IMR-90 (cell line): Measurements from ENCODE around the gene CATSPER1.

Experiments
- CEBPB ChIP-seq: IDR thresholded peaks from 2 replicates; pipeline ENCODE4 v1.6.1; 2012; ENCODE audit warnings: low read depth, low read length, improper control_type of control experiment
- CHD1 ChIP-seq: IDR thresholded peaks from 2 replicates; pipeline ENCODE4 v1.6.1; 2012; ENCODE audit warnings: low read depth, low read length, improper control_type of control experiment
- FOS ChIP-seq: fragments of 150-350 bp; IDR thresholded peaks from 2 replicates; pipeline ENCODE4 v1.6.1; 2016; ENCODE audit warnings: low read depth, low read length
- MAFK ChIP-seq: IDR thresholded peaks from 2 replicates; pipeline ENCODE4 v1.6.1; 2012; ENCODE audit warnings: low read depth, low read length, improper control_type of control experiment
- MAZ ChIP-seq: IDR thresholded peaks from 2 replicates; pipeline ENCODE4 v1.6.1; 2012; ENCODE audit warnings: low read depth, mild to moderate bottlenecking, low read length, improper control_type of control experiment, moderate library complexity, borderline replicate concordance
- MXI1 ChIP-seq: IDR thresholded peaks from 2 replicates; pipeline ENCODE4 v1.6.1; 2012; ENCODE audit warnings: low read depth, mild to moderate bottlenecking, low read length, moderate library complexity, borderline replicate concordance
- POLR2A ChIP-seq: IDR thresholded peaks from 2 replicates; pipeline ENCODE4 v1.6.1; 2012; ENCODE audit warnings: mild to moderate bottlenecking, low read depth, low read length
- RAD21 ChIP-seq: IDR thresholded peaks from 2 replicates; pipeline ENCODE4 v1.6.1; 2012; ENCODE audit warnings: low read length, improper control_type of control experiment
- RCOR1 ChIP-seq: IDR thresholded peaks from 2 replicates; pipeline ENCODE4 v1.6.1; 2012; ENCODE audit warnings: mild to moderate bottlenecking, low read length, improper control_type of control experiment; ENCODE audit not compliant: insufficient replicate concordance
- RFX5 ChIP-seq: IDR thresholded peaks from 2 replicates; pipeline ENCODE4 v1.8.0; 2012; ENCODE audit warnings: low read depth, mild to moderate bottlenecking, low read length, moderate library complexity
- SMC3 ChIP-seq: fragments of 150-350 bp; IDR thresholded peaks from 2 replicates; pipeline ENCODE4 v1.6.1; 2016; ENCODE audit warnings: low read depth, mild to moderate bottlenecking, antibody characterized with exemption, low read length, moderate library complexity
- TF ChIP-seq, protein P1 (sequence below): conservative IDR thresholded peaks from 2 replicates; pipeline ENCODE4 v1.5.1; 2012; ENCODE audit warnings: mild to moderate bottlenecking, low read depth, low read length, improper control_type of control experiment
- TF ChIP-seq, protein P2 (sequence below): fragments of 150-350 bp; IDR thresholded peaks from 2 replicates; pipeline ENCODE4 v1.6.1; 2017; ENCODE audit warnings: mild to moderate bottlenecking, antibody characterized with exemption, low read length, low read depth
- TF ChIP-seq, protein P3 (sequence below): fragments of 150-350 bp; IDR thresholded peaks from 2 replicates; pipeline ENCODE4 v1.6.1; 2016; ENCODE audit warnings: low read depth, mild to moderate bottlenecking, low read length, moderate library complexity, borderline replicate concordance

DNA sequence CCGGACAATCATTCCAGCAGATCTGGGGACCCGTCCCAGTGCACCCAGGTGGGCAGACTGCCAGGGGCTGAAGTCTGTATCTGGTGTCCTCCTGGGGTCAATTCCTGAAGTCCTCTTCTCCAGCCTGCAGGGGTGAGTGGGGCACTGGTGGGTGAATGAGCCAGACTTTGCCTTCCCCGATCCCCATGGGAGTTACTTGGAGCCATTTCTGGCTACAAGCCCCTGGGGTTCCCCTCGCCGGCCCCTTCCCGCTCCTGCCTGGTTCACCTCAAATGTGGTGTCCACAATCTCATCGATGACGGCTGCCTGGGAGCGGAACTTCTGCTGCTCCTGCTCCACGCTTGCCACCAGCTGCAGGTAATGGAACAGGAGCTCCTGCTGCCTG is 9.5 kb downstream of the CATSPER1 start:
- TF ChIP-seq MAFK (no peak), RAD21 (no peak), MAZ (no peak), RFX5 (no peak), MXI1 (no peak), FOS (no peak), POLR2A (no peak), RCOR1 (no peak), CHD1 (no peak), CEBPB (no peak), SMC3 (no peak)
- TF ChIP-seq, protein P1, sequence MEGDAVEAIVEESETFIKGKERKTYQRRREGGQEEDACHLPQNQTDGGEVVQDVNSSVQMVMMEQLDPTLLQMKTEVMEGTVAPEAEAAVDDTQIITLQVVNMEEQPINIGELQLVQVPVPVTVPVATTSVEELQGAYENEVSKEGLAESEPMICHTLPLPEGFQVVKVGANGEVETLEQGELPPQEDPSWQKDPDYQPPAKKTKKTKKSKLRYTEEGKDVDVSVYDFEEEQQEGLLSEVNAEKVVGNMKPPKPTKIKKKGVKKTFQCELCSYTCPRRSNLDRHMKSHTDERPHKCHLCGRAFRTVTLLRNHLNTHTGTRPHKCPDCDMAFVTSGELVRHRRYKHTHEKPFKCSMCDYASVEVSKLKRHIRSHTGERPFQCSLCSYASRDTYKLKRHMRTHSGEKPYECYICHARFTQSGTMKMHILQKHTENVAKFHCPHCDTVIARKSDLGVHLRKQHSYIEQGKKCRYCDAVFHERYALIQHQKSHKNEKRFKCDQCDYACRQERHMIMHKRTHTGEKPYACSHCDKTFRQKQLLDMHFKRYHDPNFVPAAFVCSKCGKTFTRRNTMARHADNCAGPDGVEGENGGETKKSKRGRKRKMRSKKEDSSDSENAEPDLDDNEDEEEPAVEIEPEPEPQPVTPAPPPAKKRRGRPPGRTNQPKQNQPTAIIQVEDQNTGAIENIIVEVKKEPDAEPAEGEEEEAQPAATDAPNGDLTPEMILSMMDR = no peak
- TF ChIP-seq, protein P2, sequence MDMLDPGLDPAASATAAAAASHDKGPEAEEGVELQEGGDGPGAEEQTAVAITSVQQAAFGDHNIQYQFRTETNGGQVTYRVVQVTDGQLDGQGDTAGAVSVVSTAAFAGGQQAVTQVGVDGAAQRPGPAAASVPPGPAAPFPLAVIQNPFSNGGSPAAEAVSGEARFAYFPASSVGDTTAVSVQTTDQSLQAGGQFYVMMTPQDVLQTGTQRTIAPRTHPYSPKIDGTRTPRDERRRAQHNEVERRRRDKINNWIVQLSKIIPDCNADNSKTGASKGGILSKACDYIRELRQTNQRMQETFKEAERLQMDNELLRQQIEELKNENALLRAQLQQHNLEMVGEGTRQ = no peak
- TF ChIP-seq, protein P3, sequence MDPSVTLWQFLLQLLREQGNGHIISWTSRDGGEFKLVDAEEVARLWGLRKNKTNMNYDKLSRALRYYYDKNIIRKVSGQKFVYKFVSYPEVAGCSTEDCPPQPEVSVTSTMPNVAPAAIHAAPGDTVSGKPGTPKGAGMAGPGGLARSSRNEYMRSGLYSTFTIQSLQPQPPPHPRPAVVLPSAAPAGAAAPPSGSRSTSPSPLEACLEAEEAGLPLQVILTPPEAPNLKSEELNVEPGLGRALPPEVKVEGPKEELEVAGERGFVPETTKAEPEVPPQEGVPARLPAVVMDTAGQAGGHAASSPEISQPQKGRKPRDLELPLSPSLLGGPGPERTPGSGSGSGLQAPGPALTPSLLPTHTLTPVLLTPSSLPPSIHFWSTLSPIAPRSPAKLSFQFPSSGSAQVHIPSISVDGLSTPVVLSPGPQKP = no peak
